ENCODE measurements around the gene KPNA2.
A peak's percentile ranks its signal among the peaks of the same experiment; 100 is the strongest.
"Not testable (repeated sequence)": the region's sequence is repeated elsewhere in the genome, so short reads cannot be mapped to it uniquely, and the experiment has no call there.

KPNA2 gene

GRCh38 chr17:68035523-68036303 lies at the start of gene KPNA2:
Gene KPNA2 (plus strand): TSS chr17:68035735. CDS start chr17:68037133, 1,398 bp downstream.
- peaks cover 36% of the 10 kb centered on the region for H3K36me3 ChIP-seq (ENCODE audit: insufficient read depth, low read length)
- peaks cover 30% of the 10 kb centered on the region for H3K4me1 ChIP-seq (ENCODE audit: insufficient read depth, low read length)
- peak within 1 kb of the TSS; percentile 90 for H3K4me3 ChIP-seq (ENCODE audit: low read length)
- H2AFZ ChIP-seq (ENCODE audit: low read depth, low read length) = peak within 1 kb of the TSS; percentile 60
- no peaks in the 10 kb centered on the region for H3K27me3 ChIP-seq (ENCODE audit: insufficient read depth, low read length)
- no peaks in the 10 kb centered on the region for H3K9me3 ChIP-seq (ENCODE audit: low read length)

- Histone ChIP-seq H3K27me3 (ENCODE audit: insufficient read depth, low read length) (no peaks in the 10 kb centered on the region), H2AFZ (ENCODE audit: low read depth, low read length) (no peak overlapping the region), H3K36me3 (ENCODE audit: insufficient read depth, low read length) (no peaks in the 10 kb centered on the region), H3K4me3 (ENCODE audit: low read length) (no peak overlapping the region), H3K4me1 (ENCODE audit: insufficient read depth, low read length) (peaks cover 13% of the 10 kb centered on the region), H3K9me3 (ENCODE audit: low read length) (no peaks in the 10 kb centered on the region)
These were observed 44.6 kb upstream of the KPNA2 start for GRCh38 chr17:67990909-67991308.

GRCh38 chr17:67992548-67993152 lies 42.9 kb upstream of the KPNA2 start:
- Histone ChIP-seq H2AFZ (ENCODE audit: low read depth, low read length) (peak overlapping the region; percentile 77), H3K36me3 (ENCODE audit: insufficient read depth, low read length) (no peaks in the 10 kb centered on the region), H3K4me3 (ENCODE audit: low read length) (peak overlapping the region; percentile 78), H3K4me1 (ENCODE audit: insufficient read depth, low read length) (peaks cover 13% of the 10 kb centered on the region), H3K9me3 (ENCODE audit: low read length) (no peaks in the 10 kb centered on the region), H3K27me3 (ENCODE audit: insufficient read depth, low read length) (no peaks in the 10 kb centered on the region)

GRCh38 chr17:67993153-67993997 lies 42.2 kb upstream of the KPNA2 start:
- Histone ChIP-seq H3K36me3 (ENCODE audit: insufficient read depth, low read length) (no peaks in the 10 kb centered on the region), H2AFZ (ENCODE audit: low read depth, low read length) (peak overlapping the region; percentile 77), H3K4me3 (ENCODE audit: low read length) (peak overlapping the region; percentile 78), H3K9me3 (ENCODE audit: low read length) (no peaks in the 10 kb centered on the region), H3K27me3 (ENCODE audit: insufficient read depth, low read length) (no peaks in the 10 kb centered on the region), H3K4me1 (ENCODE audit: insufficient read depth, low read length) (peaks cover 13% of the 10 kb centered on the region)

- H3K4me3 ChIP-seq (ENCODE audit: low read length) = peak overlapping the region; percentile 62
- H3K27me3 ChIP-seq (ENCODE audit: insufficient read depth, low read length) = no peaks in the 10 kb centered on the region
- peaks cover 13% of the 10 kb centered on the region for H3K4me1 ChIP-seq (ENCODE audit: insufficient read depth, low read length)
- no peaks in the 10 kb centered on the region for H3K36me3 ChIP-seq (ENCODE audit: insufficient read depth, low read length)
- H3K9me3 ChIP-seq (ENCODE audit: low read length) = no peaks in the 10 kb centered on the region
- peak overlapping the region; percentile 21 for H2AFZ ChIP-seq (ENCODE audit: low read depth, low read length)
These were observed 41.6 kb upstream of the KPNA2 start for GRCh38 chr17:67993998-67994361.

GRCh38 chr17:67994817-67995569 lies 40.5 kb upstream of the KPNA2 start:
- H3K4me3 ChIP-seq (ENCODE audit: low read length) = peak overlapping the region; percentile 62
- H3K36me3 ChIP-seq (ENCODE audit: insufficient read depth, low read length) = no peaks in the 10 kb centered on the region
- no peaks in the 10 kb centered on the region for H3K27me3 ChIP-seq (ENCODE audit: insufficient read depth, low read length)
- no peaks in the 10 kb centered on the region for H3K9me3 ChIP-seq (ENCODE audit: low read length)
- H2AFZ ChIP-seq (ENCODE audit: low read depth, low read length) = peak overlapping the region; percentile 83
- H3K4me1 ChIP-seq (ENCODE audit: insufficient read depth, low read length) = peaks cover 13% of the 10 kb centered on the region

- Histone ChIP-seq H3K9me3 (ENCODE audit: low read length) (no peaks in the 10 kb centered on the region), H2AFZ (ENCODE audit: low read depth, low read length) (peak overlapping the region; percentile 83), H3K4me3 (ENCODE audit: low read length) (peak overlapping the region; percentile 62), H3K27me3 (ENCODE audit: insufficient read depth, low read length) (no peaks in the 10 kb centered on the region), H3K36me3 (ENCODE audit: insufficient read depth, low read length) (no peaks in the 10 kb centered on the region), H3K4me1 (ENCODE audit: insufficient read depth, low read length) (peaks cover 13% of the 10 kb centered on the region)
These were observed 39.8 kb upstream of the KPNA2 start for GRCh38 chr17:67995570-67996263.

GRCh38 chr17:67996301-67997171 lies 39.0 kb upstream of the KPNA2 start, which contains the start of gene C17orf58:
Gene C17orf58 (minus strand): TSS chr17:67996469. CDS start chr17:67996198, 271 bp downstream.
- H3K9me3 ChIP-seq (ENCODE audit: low read length); H3K36me3 ChIP-seq (ENCODE audit: insufficient read depth, low read length); H3K27me3 ChIP-seq (ENCODE audit: insufficient read depth, low read length): not testable (repeated sequence)
- Histone ChIP-seq H3K4me1 (ENCODE audit: insufficient read depth, low read length) (peaks cover 13% of the 10 kb centered on the region), H3K4me3 (ENCODE audit: low read length) (peak within 1 kb of the TSS; percentile 62), H2AFZ (ENCODE audit: low read depth, low read length) (peak within 1 kb of the TSS; percentile 83)

GRCh38 chr17:67998466-67998865 lies 37.1 kb upstream of the KPNA2 start:
- Histone ChIP-seq H3K4me3 (ENCODE audit: low read length) (no peak overlapping the region), H3K27me3 (ENCODE audit: insufficient read depth, low read length) (no peaks in the 10 kb centered on the region), H3K36me3 (ENCODE audit: insufficient read depth, low read length) (no peaks in the 10 kb centered on the region), H3K9me3 (ENCODE audit: low read length) (no peaks in the 10 kb centered on the region), H2AFZ (ENCODE audit: low read depth, low read length) (no peak overlapping the region), H3K4me1 (ENCODE audit: insufficient read depth, low read length) (peaks cover 13% of the 10 kb centered on the region)

- H3K9me3 ChIP-seq (ENCODE audit: low read length) = no peaks in the 10 kb centered on the region
- no peaks in the 10 kb centered on the region for H3K36me3 ChIP-seq (ENCODE audit: insufficient read depth, low read length)
- peaks cover 13% of the 10 kb centered on the region for H3K4me1 ChIP-seq (ENCODE audit: insufficient read depth, low read length)
- H3K27me3 ChIP-seq (ENCODE audit: insufficient read depth, low read length) = no peaks in the 10 kb centered on the region
- H3K4me3 ChIP-seq (ENCODE audit: low read length) = no peak overlapping the region
- no peak overlapping the region for H2AFZ ChIP-seq (ENCODE audit: low read depth, low read length)
These were observed 36.1 kb upstream of the KPNA2 start for GRCh38 chr17:67999291-67999911.

GRCh38 chr17:68004201-68004600 lies 31.3 kb upstream of the KPNA2 start:
- Histone ChIP-seq H3K36me3 (ENCODE audit: insufficient read depth, low read length) (no peaks in the 10 kb centered on the region), H2AFZ (ENCODE audit: low read depth, low read length) (no peak overlapping the region), H3K4me1 (ENCODE audit: insufficient read depth, low read length) (no peaks in the 10 kb centered on the region), H3K4me3 (ENCODE audit: low read length) (no peak overlapping the region), H3K27me3 (ENCODE audit: insufficient read depth, low read length) (no peaks in the 10 kb centered on the region), H3K9me3 (ENCODE audit: low read length) (no peaks in the 10 kb centered on the region)
